Astrocyte (in vitro differentiated cells and primary cell): Measurements from ENCODE around the gene PLEKHA3.

Source experiments
- CTCF ChIP-seq: IDR thresholded peaks from 2 replicates; pipeline ENCODE4 v1.5.1; 2011; ENCODE audit warnings: low read depth, mild to moderate bottlenecking, inconsistent platforms, low read length, moderate library complexity; ENCODE audit not compliant: insufficient read depth
- EZH2 ChIP-seq: IDR thresholded peaks from 2 replicates; pipeline ENCODE4 v1.6.1; 2012; ENCODE audit warnings: mild to moderate bottlenecking, low read length, inconsistent platforms; ENCODE audit not compliant: insufficient read depth

DNA sequence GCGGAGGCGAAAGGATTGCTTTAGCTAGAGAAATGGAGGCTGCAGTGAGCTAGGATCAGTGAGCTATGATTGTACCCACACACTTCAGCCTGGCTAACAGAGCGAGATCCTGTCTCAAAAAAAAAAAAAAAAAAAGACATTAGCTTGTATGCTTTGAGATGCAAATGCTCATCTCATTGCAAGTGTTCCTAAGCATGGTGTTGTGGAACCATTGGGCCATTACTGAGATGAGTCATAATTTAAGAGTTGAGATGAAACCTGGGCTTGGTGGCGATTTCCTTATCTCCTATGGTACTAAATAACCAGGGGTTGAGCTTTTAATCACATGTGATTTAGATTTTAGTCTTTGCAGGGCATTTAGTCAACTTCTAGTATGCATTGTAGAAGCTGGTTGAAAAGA lies 2.2 kb downstream of the PLEKHA3 start:
- TF ChIP-seq CTCF (no peak), EZH2 (no peak)
